T-helper 2 cell treated with Interferon-gamma antibody and Interleukin-4, amounts not matched to agents 5 μg/mL and 100 μg/mL, for 36 hours (primary cell): Measurements from ENCODE around the gene CLRN3.
A peak's percentile ranks its signal among the peaks of the same experiment; 100 is the strongest.

ENCODE experiments used
- DNase-seq: peaks from one replicate; pipeline ENCODE4 v3.0.0; 2021; ENCODE audit warnings: low spot score
- H3K27ac Mint-ChIP-seq: one replicate; pipeline ENCODE4 v1.8.0; 2021; ENCODE audit warnings: mild to moderate bottlenecking, mixed read lengths
- H3K27me3 Mint-ChIP-seq: one replicate; pipeline ENCODE4 v1.8.0; 2021; ENCODE audit warnings: low read depth, mixed read lengths
- H3K36me3 Mint-ChIP-seq: one replicate; pipeline ENCODE4 v1.8.0; 2021; ENCODE audit warnings: low read depth, mixed read lengths
- H3K4me1 Mint-ChIP-seq: one replicate; pipeline ENCODE4 v1.8.0; 2021; ENCODE audit warnings: low read depth, mixed read lengths
- H3K4me3 Mint-ChIP-seq: one replicate; pipeline ENCODE4 v1.8.0; 2022; ENCODE audit warnings: mild to moderate bottlenecking, moderate library complexity, mixed read lengths
- H3K9me3 Mint-ChIP-seq: one replicate; pipeline ENCODE4 v1.8.0; 2021; ENCODE audit warnings: mixed read lengths

The CLRN3 gene

DNA sequence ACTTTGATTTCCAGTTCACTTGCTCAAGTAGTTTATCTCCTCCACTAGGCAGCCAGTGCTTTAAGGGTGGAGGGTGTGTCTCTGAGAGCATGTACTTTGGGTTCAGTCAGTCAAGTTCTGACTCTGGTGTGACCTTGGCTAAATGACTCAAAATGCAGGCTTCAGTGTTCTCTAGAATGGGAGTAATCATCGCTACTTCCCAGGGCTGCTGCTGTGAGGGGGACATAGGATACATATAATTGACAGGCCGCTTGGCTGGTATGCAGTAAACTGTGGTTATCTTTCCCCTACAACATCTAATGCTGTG is 17.7 kb upstream of the CLRN3 start:
- no peak overlapping the region for H3K27ac Mint-ChIP-seq
- no peak for DNase-seq
- no peak overlapping the region for H3K4me3 Mint-ChIP-seq
- H3K9me3 Mint-ChIP-seq: no peaks in the 10 kb centered on the region
- H3K27me3 Mint-ChIP-seq: peaks cover 25% of the 10 kb centered on the region
- no peaks in the 10 kb centered on the region for H3K36me3 Mint-ChIP-seq
- H3K4me1 Mint-ChIP-seq: peaks cover 2% of the 10 kb centered on the region

- Mint-ChIP-seq H3K4me1 (peaks cover 2% of the 10 kb centered on the region), H3K36me3 (no peaks in the 10 kb centered on the region), H3K4me3 (no peak overlapping the region), H3K27ac (no peak overlapping the region), H3K27me3 (peaks cover 26% of the 10 kb centered on the region), H3K9me3 (no peaks in the 10 kb centered on the region)
- no peak for DNase-seq
Observed at GRCh38 chr10:127909716-127910463, 17.1 kb upstream of the CLRN3 start.

GRCh38 chr10:127908959-127909267 is 16.2 kb upstream of the CLRN3 start:
- peaks cover 2% of the 10 kb centered on the region for H3K4me1 Mint-ChIP-seq
- H3K4me3 Mint-ChIP-seq: no peak overlapping the region
- no peak overlapping the region for H3K27ac Mint-ChIP-seq
- no peaks in the 10 kb centered on the region for H3K36me3 Mint-ChIP-seq
- H3K9me3 Mint-ChIP-seq: no peaks in the 10 kb centered on the region
- no peak for DNase-seq
- H3K27me3 Mint-ChIP-seq: peaks cover 31% of the 10 kb centered on the region

DNA sequence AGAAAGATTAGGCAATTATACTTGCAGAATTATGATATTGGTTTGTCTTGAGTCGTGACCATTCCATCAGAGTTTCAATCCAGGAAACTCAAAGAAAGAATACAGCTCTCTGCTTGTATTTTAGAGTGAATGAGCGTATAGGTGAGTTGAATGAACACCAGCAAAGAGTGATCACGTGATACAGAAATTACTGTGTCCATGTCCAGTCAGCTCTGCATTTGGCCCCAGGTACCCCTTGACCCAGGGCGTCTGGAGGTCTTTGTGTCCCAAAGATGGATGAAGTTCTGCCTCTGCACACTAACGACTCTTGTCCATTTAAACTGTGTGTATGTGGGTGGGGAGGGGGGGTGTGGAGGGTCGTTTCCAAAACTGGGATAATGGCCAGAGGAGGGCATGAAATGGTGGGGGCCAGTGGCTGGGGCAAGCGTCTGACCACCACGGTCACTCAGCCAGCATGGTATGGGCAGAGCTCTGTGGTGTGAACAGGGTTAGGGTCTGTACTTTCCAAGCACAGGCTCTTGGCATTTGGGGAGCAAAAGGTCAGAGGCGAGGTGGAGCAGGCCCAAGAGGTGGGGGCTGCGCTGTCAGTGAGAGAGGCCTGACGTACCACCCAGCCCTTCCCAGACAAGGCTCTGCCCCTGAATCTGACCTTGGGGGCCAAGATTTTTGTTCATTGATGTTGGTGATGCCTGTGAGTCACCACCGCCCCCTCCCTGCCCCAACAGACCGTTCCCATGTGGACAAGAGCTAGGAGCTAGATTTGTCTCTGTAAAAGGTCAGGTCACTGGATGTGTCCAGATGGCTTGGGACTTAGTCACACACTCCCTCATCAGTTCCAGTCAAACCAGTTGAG is 15.6 kb upstream of the CLRN3 start:
- peaks cover 33% of the 10 kb centered on the region for H3K27me3 Mint-ChIP-seq
- H3K9me3 Mint-ChIP-seq: no peaks in the 10 kb centered on the region
- H3K4me1 Mint-ChIP-seq: peaks cover 2% of the 10 kb centered on the region
- H3K36me3 Mint-ChIP-seq: no peaks in the 10 kb centered on the region
- H3K4me3 Mint-ChIP-seq: no peak overlapping the region
- H3K27ac Mint-ChIP-seq: no peak overlapping the region
- DNase-seq: no peak

DNA sequence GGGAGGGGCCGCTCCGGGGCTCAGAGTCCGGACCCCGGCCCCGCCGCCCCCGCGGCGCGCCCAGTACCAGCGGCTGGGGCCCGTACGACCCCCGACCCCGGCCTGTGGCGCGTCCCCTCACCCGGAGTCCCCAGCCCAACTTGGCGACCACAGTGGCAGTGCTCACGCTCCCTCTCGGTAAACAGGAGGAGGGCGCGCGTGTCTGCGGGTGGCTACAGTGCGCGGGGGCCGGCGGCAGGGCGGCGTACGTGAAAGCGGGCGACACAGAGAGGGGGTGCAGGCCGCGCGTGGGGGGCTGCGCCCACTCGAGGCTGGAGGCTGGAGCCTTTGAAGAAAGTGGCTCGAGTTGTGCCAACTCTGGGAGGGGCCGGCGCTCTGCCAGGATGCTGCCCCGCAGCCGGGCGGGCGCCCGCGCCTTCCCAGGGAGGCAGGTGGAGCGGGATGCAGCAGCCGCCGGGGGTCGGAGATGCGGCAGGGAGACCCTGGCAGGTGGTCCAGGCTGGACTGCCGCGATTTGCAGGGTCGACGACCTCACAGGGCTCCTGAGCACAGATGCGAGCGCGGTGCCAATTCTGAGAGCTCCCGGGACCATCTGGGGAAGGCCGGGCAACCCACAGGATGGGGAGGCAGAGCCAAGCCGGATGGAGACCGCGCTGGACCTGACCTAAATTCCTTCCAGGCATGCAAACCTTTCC is 14.8 kb upstream of the CLRN3 start:
- Mint-ChIP-seq H3K27ac (no peak overlapping the region), H3K9me3 (no peaks in the 10 kb centered on the region), H3K36me3 (no peaks in the 10 kb centered on the region), H3K4me1 (peaks cover 2% of the 10 kb centered on the region), H3K4me3 (no peak overlapping the region), H3K27me3 (peaks cover 36% of the 10 kb centered on the region)
- no peak for DNase-seq

- peak; percentile 68 for DNase-seq
- no peaks in the 10 kb centered on the region for H3K36me3 Mint-ChIP-seq
- peaks cover 36% of the 10 kb centered on the region for H3K27me3 Mint-ChIP-seq
- no peak within 1 kb of the TSS for H3K27ac Mint-ChIP-seq
- H3K4me3 Mint-ChIP-seq: no peak within 1 kb of the TSS
- no peaks in the 10 kb centered on the region for H3K9me3 Mint-ChIP-seq
- peaks cover 2% of the 10 kb centered on the region for H3K4me1 Mint-ChIP-seq
Observed at GRCh38 chr10:127906548-127907377, 14.0 kb upstream of the CLRN3 start, which contains the start of gene PTPRE. TSS of gene PTPRE (plus strand) at chr10:127907103. CDS start at chr10:128040882, 133,779 bp downstream.

DNA sequence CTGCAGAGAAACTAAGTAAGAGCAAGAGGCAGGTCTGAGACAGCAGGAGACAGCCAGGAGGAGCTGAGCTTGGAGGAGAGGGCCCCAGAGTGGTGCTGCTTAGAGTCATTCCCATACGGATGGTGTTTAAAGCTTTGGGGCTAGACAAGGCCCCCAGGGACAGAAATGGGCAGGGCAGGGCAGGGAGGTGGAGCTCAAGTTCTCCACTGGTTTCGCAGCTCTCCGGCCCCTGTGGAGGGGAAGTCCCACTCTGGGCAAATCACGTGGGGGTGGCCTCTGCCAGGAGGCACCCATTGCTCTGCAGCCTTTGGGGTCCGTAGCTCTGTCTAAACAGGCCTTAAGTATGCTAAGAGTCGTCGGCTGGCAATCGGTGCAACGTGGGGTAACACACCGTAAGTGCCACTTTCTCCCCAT is 13.1 kb upstream of the CLRN3 start:
- no peak for DNase-seq
- H3K4me3 Mint-ChIP-seq: no peak overlapping the region
- H3K4me1 Mint-ChIP-seq: peaks cover 2% of the 10 kb centered on the region
- no peaks in the 10 kb centered on the region for H3K9me3 Mint-ChIP-seq
- no peak overlapping the region for H3K27ac Mint-ChIP-seq
- H3K27me3 Mint-ChIP-seq: peaks cover 36% of the 10 kb centered on the region
- no peaks in the 10 kb centered on the region for H3K36me3 Mint-ChIP-seq

DNA sequence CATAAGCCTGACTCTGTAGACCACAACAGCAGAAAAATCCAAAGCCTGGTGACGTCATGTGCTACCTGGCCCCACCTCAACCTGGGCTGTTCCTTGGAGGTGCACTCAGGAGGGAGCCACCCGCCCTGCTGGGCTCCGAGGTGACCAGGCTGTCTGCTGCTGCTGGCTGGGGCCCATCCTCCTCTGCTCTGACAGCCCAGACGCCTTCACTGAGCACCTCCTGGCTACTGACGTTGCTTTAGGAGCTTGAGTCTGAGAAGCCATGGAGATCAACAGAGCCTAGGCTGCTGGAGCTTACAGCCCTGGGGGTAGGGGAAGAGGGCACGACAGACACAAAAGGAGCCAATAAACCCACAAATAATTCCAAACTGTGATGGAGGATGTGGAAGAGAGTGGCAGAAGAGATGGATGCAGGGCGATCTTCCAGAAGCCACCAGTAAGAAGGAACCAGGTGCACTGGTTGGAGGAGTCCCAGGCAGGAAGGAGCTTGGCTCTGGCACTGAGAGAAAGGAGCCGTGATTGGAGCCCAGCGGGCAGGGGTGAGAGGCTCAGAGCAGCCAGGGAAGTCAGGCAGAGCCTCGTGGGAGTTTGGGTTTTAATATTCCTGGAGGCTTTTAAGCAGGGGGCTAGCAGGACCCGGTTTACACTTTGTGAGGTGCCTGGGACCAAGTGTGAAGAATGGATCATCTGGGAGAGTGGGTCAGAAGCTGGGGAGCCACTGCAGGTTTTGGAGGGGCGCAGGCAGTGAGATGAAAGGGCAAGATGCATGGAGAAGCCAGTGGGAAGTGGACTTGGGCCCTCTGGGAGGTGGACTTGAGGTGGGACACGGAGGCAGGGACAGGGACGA is 12.5 kb upstream of the CLRN3 start:
- no peaks in the 10 kb centered on the region for H3K36me3 Mint-ChIP-seq
- H3K9me3 Mint-ChIP-seq: no peaks in the 10 kb centered on the region
- peaks cover 37% of the 10 kb centered on the region for H3K27me3 Mint-ChIP-seq
- no peak overlapping the region for H3K4me3 Mint-ChIP-seq
- no peak for DNase-seq
- H3K27ac Mint-ChIP-seq: no peak overlapping the region
- H3K4me1 Mint-ChIP-seq: peaks cover 2% of the 10 kb centered on the region

- H3K9me3 Mint-ChIP-seq: no peaks in the 10 kb centered on the region
- no peak for DNase-seq
- no peaks in the 10 kb centered on the region for H3K36me3 Mint-ChIP-seq
- H3K4me3 Mint-ChIP-seq: no peak overlapping the region
- H3K27me3 Mint-ChIP-seq: peaks cover 33% of the 10 kb centered on the region
- peaks cover 2% of the 10 kb centered on the region for H3K4me1 Mint-ChIP-seq
- no peak overlapping the region for H3K27ac Mint-ChIP-seq
Observed at GRCh38 chr10:127904311-127905000, 11.7 kb upstream of the CLRN3 start.

- Mint-ChIP-seq H3K27ac (no peak overlapping the region), H3K27me3 (peaks cover 32% of the 10 kb centered on the region), H3K4me3 (no peak overlapping the region), H3K4me1 (peaks cover 2% of the 10 kb centered on the region), H3K9me3 (no peaks in the 10 kb centered on the region), H3K36me3 (no peaks in the 10 kb centered on the region)
- DNase-seq: no peak
Observed at GRCh38 chr10:127903789-127904188, 11.0 kb upstream of the CLRN3 start.

DNA sequence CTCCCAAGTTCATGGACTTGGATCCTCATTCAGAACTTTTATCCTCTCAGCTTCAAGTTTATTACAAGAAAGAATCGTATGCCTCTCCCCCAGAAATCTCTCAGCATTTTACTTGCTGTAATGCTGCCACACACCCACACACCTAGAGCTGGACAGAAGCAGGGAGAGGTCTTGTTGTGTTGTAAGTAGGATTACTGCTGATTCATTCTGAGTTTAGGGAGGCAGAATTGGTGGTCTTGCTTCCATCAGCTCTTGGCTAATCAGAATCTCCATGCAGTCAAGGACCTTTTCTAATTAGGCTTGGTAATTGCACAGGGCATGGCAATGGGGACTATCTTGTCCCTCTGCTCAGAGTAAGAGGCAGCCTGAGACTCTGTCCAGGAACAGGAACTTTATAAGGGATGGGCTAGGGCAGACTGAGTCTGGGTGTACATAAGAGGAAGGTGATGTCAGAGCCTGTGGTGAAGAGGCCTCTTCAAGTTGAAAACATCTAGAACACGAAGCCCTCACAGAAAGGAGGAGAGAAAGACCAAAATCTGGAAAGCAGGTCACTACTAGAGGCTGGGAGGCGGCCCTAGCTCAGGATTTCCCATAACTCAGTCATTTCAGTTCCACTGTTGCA is 7.1 kb upstream of the CLRN3 start:
- H3K27me3 Mint-ChIP-seq: peaks cover 19% of the 10 kb centered on the region
- H3K27ac Mint-ChIP-seq: no peak overlapping the region
- H3K4me1 Mint-ChIP-seq: no peaks in the 10 kb centered on the region
- no peak for DNase-seq
- H3K9me3 Mint-ChIP-seq: no peaks in the 10 kb centered on the region
- H3K4me3 Mint-ChIP-seq: no peak overlapping the region
- H3K36me3 Mint-ChIP-seq: no peaks in the 10 kb centered on the region

DNA sequence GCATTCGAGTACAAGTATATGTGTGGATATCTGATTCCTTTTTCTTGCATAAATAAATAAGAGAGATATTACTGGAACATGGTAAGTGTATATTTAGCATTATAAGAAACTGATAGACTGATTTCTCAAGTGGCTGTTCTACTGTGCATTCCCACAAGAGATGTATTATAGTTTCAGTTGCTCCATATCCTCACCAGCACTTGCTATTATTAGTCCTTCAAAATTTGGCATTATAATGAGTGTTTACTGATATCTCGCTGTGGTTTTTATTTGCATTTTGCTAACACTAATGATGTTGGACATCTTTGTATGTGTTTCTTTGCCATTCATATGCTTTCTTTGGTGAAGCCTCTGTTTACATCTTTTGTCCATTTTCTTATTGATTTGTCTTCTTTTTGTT is 4.4 kb upstream of the CLRN3 start:
- H3K9me3 Mint-ChIP-seq: no peaks in the 10 kb centered on the region

More for the DNA sequence above, 4.4 kb upstream of the CLRN3 start:
- Mint-ChIP-seq H3K4me1 (no peaks in the 10 kb centered on the region), H3K36me3 (no peaks in the 10 kb centered on the region), H3K27me3 (peaks cover 21% of the 10 kb centered on the region), H3K4me3 (no peak overlapping the region), H3K27ac (no peak overlapping the region)
- DNase-seq: no peak
